ENCODE measurements around the gene TSHR.
"Not testable (repeated sequence)": the region's sequence is repeated elsewhere in the genome, so short reads cannot be mapped to it uniquely, and the experiment has no call there.

TSHR gene

GRCh38 chr14:81001447-81001846 is 46.0 kb downstream of the TSHR start:
- no peak for DNase-seq

GRCh38 chr14:81004575-81004974 is 49.2 kb downstream of the TSHR start:
- no peak for DNase-seq

GRCh38 chr14:81005540-81006228 is 50.3 kb downstream of the TSHR start:
- DNase-seq = no peak

- DNase-seq = no peak
Measured at GRCh38 chr14:81006266-81006665, 50.8 kb downstream of the TSHR start.

GRCh38 chr14:81007131-81007530 is 51.7 kb downstream of the TSHR start:
- no peak for DNase-seq

- DNase-seq = no peak
Measured at GRCh38 chr14:81009346-81009745, 53.9 kb downstream of the TSHR start.

GRCh38 chr14:81018251-81018650 is 62.8 kb downstream of the TSHR start:
- DNase-seq = no peak

GRCh38 chr14:81018684-81019083 is 63.3 kb downstream of the TSHR start:
- DNase-seq = no peak

- DNase-seq = not testable (repeated sequence)
Measured at GRCh38 chr14:81019113-81019512, 63.7 kb downstream of the TSHR start.

- no peak for DNase-seq
Measured at GRCh38 chr14:81023095-81023710, 67.8 kb downstream of the TSHR start.

- DNase-seq = no peak
Measured at GRCh38 chr14:81028461-81028860, 73.0 kb downstream of the TSHR start.

GRCh38 chr14:81031488-81031887 is 76.1 kb downstream of the TSHR start:
- no peak for DNase-seq

GRCh38 chr14:81033698-81034240 is 78.3 kb downstream of the TSHR start:
- no peak for DNase-seq

GRCh38 chr14:81042438-81042837 is 87.0 kb downstream of the TSHR start:
- no peak for DNase-seq

GRCh38 chr14:81051547-81051946 is 96.1 kb downstream of the TSHR start:
- DNase-seq = no peak

- not testable (repeated sequence) for DNase-seq
Measured at GRCh38 chr14:81054057-81054456, 98.6 kb downstream of the TSHR start.

- no peak for DNase-seq
Measured at GRCh38 chr14:81055971-81056370, 100.5 kb downstream of the TSHR start.

GRCh38 chr14:81062380-81062779 is 107.0 kb downstream of the TSHR start:
- DNase-seq = no peak

GRCh38 chr14:81062816-81063215 is 107.4 kb downstream of the TSHR start:
- no peak for DNase-seq

- DNase-seq = no peak
Measured at GRCh38 chr14:81066672-81067071, 111.3 kb downstream of the TSHR start.

- no peak for DNase-seq
Measured at GRCh38 chr14:81067156-81067555, 111.7 kb downstream of the TSHR start.

GRCh38 chr14:81068176-81068782 is 112.9 kb downstream of the TSHR start:
- DNase-seq = no peak

- DNase-seq = no peak
Measured at GRCh38 chr14:81070511-81070910, 115.1 kb downstream of the TSHR start.

- no peak for DNase-seq
Measured at GRCh38 chr14:81085596-81085995, 130.2 kb downstream of the TSHR start.

All from C1 segment of cervical spinal cord (tissue), 14 donors.